ENCODE results near the gene DAB2IP.

- TF ChIP-seq CTCF (conservative IDR thresholded peaks at IDR 0.05) (no peak), EZH2 (IDR thresholded peaks at IDR 0.05; ENCODE audit: low read depth) (no peak)
These were observed 31.6 kb downstream of the DAB2IP start for GRCh38 chr9:121682926-121683515.

Data from PC-9 (cell line).